Measurements from ENCODE around the gene LAMA4.

DNA sequence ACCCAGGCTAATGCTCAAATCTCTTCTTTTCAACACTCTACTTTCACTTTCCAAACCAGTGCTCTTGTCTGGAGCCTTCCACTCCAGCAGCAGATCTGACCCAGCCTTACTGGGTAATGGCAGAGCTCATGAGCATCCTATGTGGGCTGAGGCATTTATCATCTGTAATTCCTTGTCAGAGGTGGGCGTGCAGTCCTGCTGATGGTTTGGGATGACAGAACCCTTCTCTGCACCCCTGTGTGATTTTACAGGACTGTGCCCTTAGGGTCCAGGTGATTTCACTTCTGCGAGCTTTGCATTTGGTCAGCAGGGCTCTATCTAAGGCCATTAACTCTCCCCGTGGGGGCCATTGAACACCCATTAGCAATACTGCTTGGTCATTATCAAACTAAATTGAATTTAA is 55.4 kb downstream of the LAMA4 start:
- TF ChIP-seq, protein P1, sequence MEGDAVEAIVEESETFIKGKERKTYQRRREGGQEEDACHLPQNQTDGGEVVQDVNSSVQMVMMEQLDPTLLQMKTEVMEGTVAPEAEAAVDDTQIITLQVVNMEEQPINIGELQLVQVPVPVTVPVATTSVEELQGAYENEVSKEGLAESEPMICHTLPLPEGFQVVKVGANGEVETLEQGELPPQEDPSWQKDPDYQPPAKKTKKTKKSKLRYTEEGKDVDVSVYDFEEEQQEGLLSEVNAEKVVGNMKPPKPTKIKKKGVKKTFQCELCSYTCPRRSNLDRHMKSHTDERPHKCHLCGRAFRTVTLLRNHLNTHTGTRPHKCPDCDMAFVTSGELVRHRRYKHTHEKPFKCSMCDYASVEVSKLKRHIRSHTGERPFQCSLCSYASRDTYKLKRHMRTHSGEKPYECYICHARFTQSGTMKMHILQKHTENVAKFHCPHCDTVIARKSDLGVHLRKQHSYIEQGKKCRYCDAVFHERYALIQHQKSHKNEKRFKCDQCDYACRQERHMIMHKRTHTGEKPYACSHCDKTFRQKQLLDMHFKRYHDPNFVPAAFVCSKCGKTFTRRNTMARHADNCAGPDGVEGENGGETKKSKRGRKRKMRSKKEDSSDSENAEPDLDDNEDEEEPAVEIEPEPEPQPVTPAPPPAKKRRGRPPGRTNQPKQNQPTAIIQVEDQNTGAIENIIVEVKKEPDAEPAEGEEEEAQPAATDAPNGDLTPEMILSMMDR (IDR thresholded peaks at IDR 0.05; ENCODE audit: low read depth, low read length, missing input control): no peak
- TF ChIP-seq, protein P2, sequence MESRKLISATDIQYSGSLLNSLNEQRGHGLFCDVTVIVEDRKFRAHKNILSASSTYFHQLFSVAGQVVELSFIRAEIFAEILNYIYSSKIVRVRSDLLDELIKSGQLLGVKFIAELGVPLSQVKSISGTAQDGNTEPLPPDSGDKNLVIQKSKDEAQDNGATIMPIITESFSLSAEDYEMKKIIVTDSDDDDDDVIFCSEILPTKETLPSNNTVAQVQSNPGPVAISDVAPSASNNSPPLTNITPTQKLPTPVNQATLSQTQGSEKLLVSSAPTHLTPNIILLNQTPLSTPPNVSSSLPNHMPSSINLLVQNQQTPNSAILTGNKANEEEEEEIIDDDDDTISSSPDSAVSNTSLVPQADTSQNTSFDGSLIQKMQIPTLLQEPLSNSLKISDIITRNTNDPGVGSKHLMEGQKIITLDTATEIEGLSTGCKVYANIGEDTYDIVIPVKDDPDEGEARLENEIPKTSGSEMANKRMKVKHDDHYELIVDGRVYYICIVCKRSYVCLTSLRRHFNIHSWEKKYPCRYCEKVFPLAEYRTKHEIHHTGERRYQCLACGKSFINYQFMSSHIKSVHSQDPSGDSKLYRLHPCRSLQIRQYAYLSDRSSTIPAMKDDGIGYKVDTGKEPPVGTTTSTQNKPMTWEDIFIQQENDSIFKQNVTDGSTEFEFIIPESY (IDR thresholded peaks at IDR 0.05): no peak
- no peak for TF ChIP-seq GABPA (IDR thresholded peaks at IDR 0.05 in 1 of 2, conservative IDR thresholded peaks at IDR 0.05 in 1 of 2)
- TF ChIP-seq RAD21 (IDR thresholded peaks at IDR 0.05): no peak

All from liver (tissue), 3 donors.